GM21786 (cell line): Measurements from ENCODE around the gene TOM1L2.

Experiments used
- ATAC-seq: cut with Tn5 transposase; IDR thresholded peaks from one replicate; pipeline ENCODE4 v1.9.1; 2021; ENCODE audit not compliant: unreplicated experiment

TOM1L2 gene

GRCh38 chr17:17972126-17972951 lies at the start of gene TOM1L2, which contains the start of gene DRC3:
Gene TOM1L2, minus strand, starts transcription at chr17:17972400. Its CDS starts 87 bp downstream, at chr17:17972313.
Gene DRC3, plus strand, starts transcription at chr17:17972862. Its CDS starts 4,737 bp downstream, at chr17:17977599.
- ATAC-seq: peak; percentile 88

GRCh38 chr17:18021372-18021771 lies 49.2 kb upstream of the TOM1L2 start:
- no peak for ATAC-seq

GRCh38 chr17:18020971-18021370 lies 48.8 kb upstream of the TOM1L2 start:
- no peak for ATAC-seq

DNA sequence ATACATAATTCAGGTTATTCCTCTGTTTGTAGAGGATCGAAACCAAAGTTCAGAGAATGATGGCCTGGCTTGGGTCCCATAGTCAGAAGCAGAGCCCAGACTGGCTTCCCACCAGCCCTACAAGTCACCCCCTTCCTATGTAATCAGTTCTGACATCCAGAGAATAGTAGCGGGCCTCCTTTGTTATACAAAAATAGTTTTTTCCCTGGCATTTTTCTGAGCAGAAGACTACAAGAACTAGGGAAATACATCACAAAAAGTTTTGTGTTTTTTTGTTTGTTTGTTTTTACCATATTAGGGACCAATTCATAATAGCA lies 47.6 kb upstream of the TOM1L2 start:
- no peak for ATAC-seq

DNA sequence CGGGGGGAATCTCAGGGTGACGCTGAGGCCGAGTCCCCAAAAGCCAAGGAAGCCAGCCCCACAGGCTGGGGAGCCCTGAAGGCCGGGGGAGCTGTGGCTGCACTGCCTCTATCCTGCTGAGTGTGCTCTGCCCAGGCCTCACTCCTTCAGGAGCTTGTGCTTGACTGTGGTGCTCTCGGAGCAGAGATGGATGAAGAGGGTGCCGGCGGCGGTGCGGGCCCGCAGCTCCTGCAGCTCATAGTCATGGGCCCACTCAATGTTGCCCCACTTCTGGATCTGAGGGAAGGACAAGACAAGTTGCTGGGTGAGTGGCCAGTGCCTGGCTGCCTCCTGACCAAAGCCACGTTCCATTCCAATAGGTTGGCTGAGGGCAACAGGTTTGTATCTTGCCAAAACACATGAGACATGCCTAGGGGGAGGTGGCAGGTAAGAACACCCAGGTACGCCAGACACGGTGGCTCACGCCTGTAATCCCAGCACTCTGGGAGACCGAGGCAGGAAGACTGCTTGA lies 46.3 kb upstream of the TOM1L2 start:
- ATAC-seq: no peak

DNA sequence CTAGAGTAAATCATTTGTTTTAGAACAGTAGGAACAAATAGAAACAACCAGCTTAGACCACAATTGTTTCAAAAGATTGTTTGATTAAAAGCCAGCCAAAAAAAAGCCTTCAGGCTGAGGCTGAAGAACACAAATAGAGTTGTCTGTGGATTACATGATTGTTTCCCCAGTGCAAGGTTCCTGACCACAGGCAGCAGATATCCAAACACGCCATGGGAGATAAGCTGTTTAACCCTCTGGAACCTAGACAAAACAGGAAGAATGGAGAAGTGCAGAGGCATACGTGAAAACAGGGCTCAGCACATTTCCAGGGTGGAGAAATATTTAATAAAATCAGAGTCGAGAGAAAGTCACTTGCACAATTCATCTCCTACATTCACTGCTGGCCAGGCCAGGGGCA lies 45.8 kb upstream of the TOM1L2 start:
- no peak for ATAC-seq

- ATAC-seq: no peak
These were observed 44.2 kb upstream of the TOM1L2 start for GRCh38 chr17:18016426-18016825.

DNA sequence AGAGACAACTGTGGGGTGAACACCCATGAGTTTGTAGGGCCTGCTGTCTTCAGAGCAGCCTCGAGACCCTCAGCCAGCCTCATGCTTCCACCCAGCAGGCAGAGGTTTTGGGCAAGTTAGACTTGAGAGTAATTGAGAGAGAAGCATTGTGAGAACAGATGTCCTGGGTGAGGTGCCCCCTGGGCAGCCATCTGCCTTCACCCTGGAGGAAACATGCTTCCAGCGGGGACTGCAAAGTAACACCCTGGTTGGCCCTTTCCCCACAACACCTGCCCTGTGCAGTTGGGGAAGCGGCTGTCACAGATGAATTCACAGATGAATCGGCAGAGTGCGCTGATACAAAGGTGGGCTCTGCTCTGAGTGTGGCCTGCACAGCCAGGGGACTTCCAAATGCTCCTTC lies 43.4 kb upstream of the TOM1L2 start:
- ATAC-seq: no peak

- ATAC-seq: no peak
These were observed 41.8 kb upstream of the TOM1L2 start for GRCh38 chr17:18014006-18014405.

DNA sequence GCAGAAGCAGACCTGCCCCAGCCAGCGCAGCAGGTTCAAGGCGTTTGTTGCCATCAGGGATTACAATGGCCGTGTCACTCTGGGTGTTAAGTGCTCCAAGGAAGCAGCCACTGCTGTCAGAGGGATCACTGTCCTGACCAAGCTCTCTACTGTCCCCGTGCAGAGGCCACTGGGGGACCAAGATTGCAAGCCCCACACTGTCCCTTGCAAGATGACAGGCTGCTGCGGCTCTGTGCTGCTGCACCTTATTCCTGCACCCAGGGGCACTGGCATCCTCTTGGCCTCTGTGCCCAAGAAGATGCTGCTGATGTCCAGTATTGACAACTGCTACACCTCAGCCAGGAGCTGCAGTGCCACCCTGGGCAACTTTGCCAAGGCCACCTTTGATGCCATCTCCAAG lies 39.1 kb upstream of the TOM1L2 start:
- no peak for ATAC-seq

- ATAC-seq: no peak
These were observed 37.6 kb upstream of the TOM1L2 start for GRCh38 chr17:18009609-18010420.

GRCh38 chr17:18008496-18009268 lies 36.5 kb upstream of the TOM1L2 start:
- ATAC-seq: no peak

- ATAC-seq: no peak
These were observed 34.5 kb upstream of the TOM1L2 start for GRCh38 chr17:18006495-18007239.

- ATAC-seq: no peak
These were observed 33.3 kb upstream of the TOM1L2 start for GRCh38 chr17:18005496-18005895.

GRCh38 chr17:18004884-18005305 lies 32.7 kb upstream of the TOM1L2 start:
- no peak for ATAC-seq

DNA sequence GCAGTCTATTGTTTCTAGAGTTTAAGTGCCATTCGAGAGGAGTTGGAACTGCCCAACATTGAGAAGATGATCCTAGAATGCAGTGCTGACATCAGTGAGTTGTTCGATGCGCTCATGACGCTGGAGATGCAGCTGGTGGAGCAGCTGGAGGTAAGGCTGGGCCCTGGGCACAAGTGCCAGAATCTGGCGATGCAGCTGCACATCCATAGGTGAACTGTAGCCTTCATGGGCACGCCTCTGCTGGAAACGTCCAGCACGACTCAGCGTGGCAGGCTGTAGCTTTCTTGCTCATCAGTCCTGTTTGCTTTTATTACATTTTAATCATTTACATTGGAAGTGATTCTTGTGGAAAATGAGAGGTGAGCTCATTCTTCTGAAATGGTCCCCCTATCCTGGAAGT lies 32.1 kb upstream of the TOM1L2 start:
- ATAC-seq: no peak

DNA sequence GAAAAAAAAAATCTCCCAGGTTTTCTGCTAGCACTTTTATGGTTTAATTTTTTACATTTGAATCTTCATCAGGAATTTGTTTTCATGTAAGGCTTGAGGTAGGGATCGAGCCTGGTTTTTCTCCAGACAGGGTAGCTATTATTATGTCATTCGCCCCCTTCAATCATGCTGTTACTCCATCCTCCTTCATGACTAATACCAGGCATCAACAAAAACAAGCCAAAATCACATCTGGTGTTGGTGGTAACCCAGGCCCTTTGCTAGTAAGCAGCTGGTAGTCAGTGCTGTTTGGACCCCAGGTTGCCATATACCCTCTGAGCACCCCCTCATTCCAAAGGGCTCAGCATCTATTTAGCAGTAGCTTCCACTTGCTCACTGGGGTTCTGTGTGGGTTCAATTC lies 30.0 kb upstream of the TOM1L2 start:
- ATAC-seq: no peak

DNA sequence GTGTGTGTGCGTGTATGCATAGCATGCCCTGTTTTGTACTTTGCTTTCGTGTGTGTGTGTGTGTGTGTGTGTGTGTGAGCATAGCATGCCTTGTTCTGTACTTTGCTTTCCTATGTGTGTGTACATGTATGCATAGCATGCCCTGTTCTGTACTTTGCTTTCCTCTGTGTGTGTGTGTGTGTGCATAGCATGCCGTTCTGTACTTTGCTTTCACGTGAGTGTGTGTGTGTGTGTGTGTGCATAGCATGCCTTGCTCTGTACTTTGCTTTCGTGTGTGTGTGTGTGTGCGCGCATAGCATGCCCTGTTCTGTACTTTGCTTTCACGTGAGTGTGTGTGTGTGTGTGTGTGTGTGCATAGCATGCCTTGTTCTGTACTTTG lies 27.8 kb upstream of the TOM1L2 start:
- ATAC-seq: no peak

DNA sequence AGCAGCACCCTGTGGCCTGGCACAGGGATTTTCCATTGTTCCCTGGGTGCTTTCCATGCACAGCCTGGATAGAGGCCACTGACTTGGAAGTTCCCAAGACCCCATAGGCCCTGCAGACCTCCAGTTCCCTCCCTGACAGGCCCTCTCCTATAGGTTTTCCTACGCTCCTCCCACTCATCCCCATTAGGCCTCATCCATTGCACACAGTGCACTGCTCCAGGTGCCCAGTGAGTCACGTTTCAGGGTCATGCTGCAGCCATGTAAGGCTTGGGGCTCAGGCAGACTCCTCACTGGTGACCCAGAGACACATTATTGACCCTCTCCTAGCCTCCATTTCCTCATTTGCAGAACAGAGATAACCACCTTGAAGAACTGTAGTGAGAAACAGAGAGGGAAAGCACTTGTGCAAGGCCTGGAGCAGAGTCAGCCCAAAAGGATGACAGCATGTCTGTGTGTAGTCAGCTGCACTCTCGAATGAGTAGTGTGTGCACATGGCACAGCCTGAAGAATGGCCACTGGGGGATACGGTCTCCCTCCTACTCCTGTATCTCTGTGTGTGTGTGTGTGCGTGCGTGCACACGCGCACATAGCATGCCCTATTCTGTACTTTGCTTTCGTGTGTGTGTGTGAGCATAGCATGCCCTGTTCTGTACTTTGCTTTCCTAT lies 27.3 kb upstream of the TOM1L2 start:
- ATAC-seq: no peak

GRCh38 chr17:17998934-17999333 lies 26.7 kb upstream of the TOM1L2 start:
- no peak for ATAC-seq
